Cardiac muscle cell (in vitro differentiated cells and primary cell): ENCODE data around the gene AP4E1. TPM values are rescaled to one million over a fixed set of nuclear protein-coding genes. Genes with fewer than 3 reads are reported as not detected.

Experiments
- DNase-seq, 2 donors: peaks; one replicate each; pipeline versions ENCODE4 v3.0.0 to v3.0.0-alpha.2; 2010 to 2017; ENCODE audit warnings: low read depth in 1 of 2, low spot score in 1 of 2
- H3K27ac ChIP-seq: fragments of 200-600 bp; sonication (generic); 2 replicates; pipeline ENCODE4 v1.5.1; 2016
- H3K27me3 ChIP-seq: fragments of 200-600 bp; sonication (generic); 2 replicates; pipeline ENCODE4 v1.6.0; 2016; ENCODE audit warnings: control low read depth
- H3K36me3 ChIP-seq: fragments of 200-600 bp; sonication (generic); 2 replicates; pipeline ENCODE4 v1.5.1; 2016; ENCODE audit warnings: control low read depth
- H3K4me1 ChIP-seq: fragments of 200-600 bp; sonication (generic); 2 replicates; pipeline ENCODE4 v1.8.1; 2017; ENCODE audit warnings: low read depth, mild to moderate bottlenecking, mixed run types
- H3K4me3 ChIP-seq: fragments of 200-600 bp; sonication (generic); 2 replicates; pipeline ENCODE4 v1.5.1; 2016; ENCODE audit warnings: mild to moderate bottlenecking
- H3K9me3 ChIP-seq: fragments of 200-600 bp; sonication (generic); 2 replicates; pipeline ENCODE4 v1.5.1; 2017; ENCODE audit warnings: low read depth, mild to moderate bottlenecking, control low read depth
- CTCF ChIP-seq: IDR thresholded peaks from 2 replicates; pipeline ENCODE4 v1.5.1; 2012; ENCODE audit warnings: low read depth, mild to moderate bottlenecking, low read length
- polyA plus RNA-seq: library from polyadenylated mRNA; unstranded; fragments of >200 nt; fragmentation: Nextera tagmentation; extraction: Ambion mirVana; gene quantifications from 2 replicates; pipeline ENCODE4 v1.2.1, GENCODE V29; 2016
- total RNA-seq: library from RNA; depleted of rRNA; stranded (reverse); fragments of >200 nt; gene quantifications from 2 replicates; pipeline ENCODE4 v1.2.3, GENCODE V29; 2016

AP4E1 gene
- total RNA-seq = 6.1 and 6.4 TPM in 2 replicates
- polyA plus RNA-seq = 3.5 and 7.3 TPM in 2 replicates

DNA sequence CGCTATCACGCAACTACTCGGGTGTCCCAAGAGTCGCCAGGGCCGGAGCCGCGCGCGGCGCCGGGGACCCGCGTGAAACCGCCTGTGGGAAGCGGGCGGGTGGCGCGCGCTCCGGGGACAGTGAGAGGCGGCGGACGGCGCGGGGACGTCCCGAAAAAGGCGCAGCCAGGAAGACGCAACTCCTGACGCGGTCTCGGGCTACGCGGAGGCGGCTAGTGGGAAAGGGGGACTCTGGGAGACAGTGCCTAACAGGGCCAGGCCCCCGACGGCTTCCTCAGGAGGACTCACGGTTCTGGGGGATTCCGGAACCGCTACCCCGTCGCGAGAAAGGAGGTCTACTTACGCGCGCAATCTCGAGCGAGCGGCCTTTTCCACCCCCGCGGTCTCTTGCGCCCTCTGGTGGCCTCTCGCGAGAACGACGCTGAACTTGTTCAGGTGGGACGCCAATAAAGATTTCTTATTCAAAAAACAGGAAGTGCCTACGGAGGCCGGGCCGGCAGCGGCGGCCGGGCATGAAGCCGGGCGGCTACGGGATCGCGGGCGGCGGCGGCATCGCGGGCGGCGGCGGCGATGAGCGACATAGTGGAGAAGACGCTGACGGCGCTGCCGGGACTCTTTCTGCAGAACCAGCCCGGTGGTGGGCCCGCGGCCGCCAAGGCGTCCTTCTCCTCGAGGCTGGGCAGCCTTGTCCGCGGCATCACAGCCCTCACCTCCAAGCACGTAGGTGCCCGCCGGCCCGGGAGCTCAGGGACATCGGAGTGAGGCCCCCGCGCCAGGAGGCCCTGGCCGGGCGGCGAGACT lies at the start of gene AP4E1:
Gene AP4E1 (plus strand): TSS at position 475 of the 801 bp plus-strand sequence. CDS start 96 bp downstream, at position 571.
- TF ChIP-seq CTCF = peak; percentile 84
- Histone ChIP-seq H3K27ac (peak within 1 kb of the TSS; percentile 77), H3K27me3 (no peaks in the 10 kb centered on the region), H3K36me3 (peaks cover 15% of the 10 kb centered on the region), H3K4me1 (peaks cover 4% of the 10 kb centered on the region), H3K4me3 (peak within 1 kb of the TSS; percentile 88), H3K9me3 (no peaks in the 10 kb centered on the region)
- DNase-seq = peak; percentile 89 to 96

GRCh38 chr15:50860824-50861223 lies 47.7 kb upstream of the AP4E1 start:
- DNase-seq = no peak

GRCh38 chr15:50862553-50862952 lies 45.9 kb upstream of the AP4E1 start:
- H3K27ac ChIP-seq = no peak overlapping the region
- peaks cover 6% of the 10 kb centered on the region for H3K4me1 ChIP-seq
- no peaks in the 10 kb centered on the region for H3K36me3 ChIP-seq
- no peak for TF ChIP-seq CTCF
- H3K9me3 ChIP-seq = no peaks in the 10 kb centered on the region
- no peak for DNase-seq
- no peaks in the 10 kb centered on the region for H3K27me3 ChIP-seq
- H3K4me3 ChIP-seq = no peak overlapping the region

More at GRCh38 chr15:50860824-50861223, 47.7 kb upstream of the AP4E1 start:
- H3K27me3 ChIP-seq = no peaks in the 10 kb centered on the region
- H3K27ac ChIP-seq = no peak overlapping the region
- H3K9me3 ChIP-seq = no peaks in the 10 kb centered on the region
- peaks cover 8% of the 10 kb centered on the region for H3K4me1 ChIP-seq
- no peak for TF ChIP-seq CTCF
- H3K4me3 ChIP-seq = no peak overlapping the region
- no peaks in the 10 kb centered on the region for H3K36me3 ChIP-seq

DNA sequence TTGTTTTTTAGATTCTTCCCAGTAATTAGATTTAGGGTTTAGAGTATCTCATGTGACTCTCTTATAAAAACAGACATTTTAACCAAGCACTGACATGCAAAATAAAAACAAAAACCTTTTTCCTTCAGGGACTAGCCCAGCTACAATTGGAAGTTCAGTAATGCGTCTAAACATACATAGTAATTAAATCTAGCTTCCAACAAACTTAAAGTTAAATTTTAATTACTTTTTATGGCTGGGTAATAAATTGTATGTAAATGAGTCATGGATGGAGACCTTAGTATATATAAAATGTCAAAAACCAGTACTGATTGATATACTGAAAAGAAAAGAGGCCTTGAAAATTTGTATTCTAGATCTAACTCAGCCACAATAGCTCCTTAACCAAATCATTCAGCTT lies 43.6 kb upstream of the AP4E1 start:
- Histone ChIP-seq H3K27ac (no peak overlapping the region), H3K4me1 (no peaks in the 10 kb centered on the region), H3K36me3 (no peaks in the 10 kb centered on the region), H3K4me3 (no peak overlapping the region), H3K9me3 (no peaks in the 10 kb centered on the region), H3K27me3 (no peaks in the 10 kb centered on the region)
- TF ChIP-seq CTCF = no peak
- no peak for DNase-seq

DNA sequence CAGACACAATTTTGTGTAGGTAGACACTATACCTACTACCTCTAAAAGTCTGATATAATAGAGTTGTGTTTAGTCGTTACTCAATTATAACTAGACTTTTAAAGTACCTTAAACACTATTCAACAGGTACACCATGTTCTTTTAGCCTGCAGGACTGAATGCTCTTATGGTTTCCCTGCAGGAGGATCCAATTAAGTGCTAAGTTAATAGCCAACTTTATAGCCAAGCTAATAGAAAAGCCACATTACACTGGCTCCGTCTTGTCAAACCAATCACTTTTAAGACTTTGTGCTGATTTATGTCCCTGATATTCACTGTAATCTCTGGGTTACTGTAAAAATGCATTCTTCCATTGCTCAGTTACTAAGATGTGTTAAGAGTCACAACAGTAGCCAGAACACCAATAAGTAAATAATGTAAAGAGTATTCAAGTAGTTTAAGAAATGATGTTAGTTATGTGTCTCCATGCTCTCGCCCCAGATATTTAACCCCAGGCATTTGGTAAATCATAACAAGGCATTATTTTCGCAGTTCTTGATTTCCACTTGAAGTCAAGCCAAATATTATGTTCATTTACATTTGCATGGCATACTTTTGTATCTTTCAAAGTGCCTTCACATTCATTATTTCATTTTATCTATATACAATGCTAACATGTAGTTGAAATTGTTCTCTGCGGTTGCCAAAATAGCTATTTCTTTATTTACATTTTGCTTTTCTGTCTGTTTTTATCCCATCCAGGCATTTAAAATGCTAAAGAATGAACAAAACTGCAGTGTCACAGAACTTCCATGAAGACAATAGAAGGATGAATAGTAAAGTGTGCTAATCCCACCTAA lies 42.7 kb upstream of the AP4E1 start:
- no peak for TF ChIP-seq CTCF
- no peak for DNase-seq

More for the DNA sequence above, 42.7 kb upstream of the AP4E1 start:
- Histone ChIP-seq H3K27ac (no peak overlapping the region), H3K36me3 (no peaks in the 10 kb centered on the region), H3K27me3 (no peaks in the 10 kb centered on the region), H3K9me3 (no peaks in the 10 kb centered on the region), H3K4me1 (peaks cover under 1% of the 10 kb centered on the region), H3K4me3 (no peak overlapping the region)
